K562 (cell line): ENCODE results near the gene TNNT3. TPM values are rescaled to one million over a fixed set of nuclear protein-coding genes. Genes with fewer than 3 reads are reported as not detected.

ENCODE experiments used
- ATAC-seq: fragments of 200-7000 bp; cut with Tn5 transposase; 3 replicates; pipeline ENCODE4 v1.9.1; 2020; ENCODE audit warnings: moderate library complexity
- BruUV-seq: library from RNA; stranded (reverse); fragments of 400-500 nt; replicated peaks from 2 replicates; lab custom pipeline; 2021; lab: Mats Ljungman, UMichigan
- CTCF ChIA-PET: fragments of 300-600 bp; formaldehyde crosslinking; extraction: SDS; loops from one replicate; lab custom pipeline; 2021; ENCODE audit warnings: low intra/inter-chr PET ratio; lab: Yijun Ruan, JAX
- POLR2A ChIA-PET: fragments of 300-600, 350-650 bp; sonication (Branson Sonifier 250); formaldehyde crosslinking; extraction: SDS; loops from one replicate; lab custom pipeline; 2021; ENCODE audit warnings: antibody characterized with exemption, inconsistent platforms; lab: Yijun Ruan, JAX
- DNase-seq, 4 experiments: peaks; one replicate each; pipeline versions ENCODE4 v3.0.0 to v3.0.0-alpha.2; 2011 to 2018; ENCODE audit warnings: low spot score in 3 of 4, mixed read lengths in 3 of 4; ENCODE audit errors: extremely low read depth in 1 of 4
- FAIRE-seq: peaks from 2 replicates; lab custom pipeline; 2011; peaks lifted over from hg19 to GRCh38; lab: Jason Lieb, UNC
- H2AFZ ChIP-seq: 2 replicates; pipeline ENCODE4 v1.6.0; 2011; ENCODE audit warnings: low read depth, low read length, control low read depth, inconsistent platforms
- H3K27ac ChIP-seq: fragments of 200-600 bp; 3 replicates; pipeline ENCODE4 v1.8.0; 2011; ENCODE audit warnings: low read depth, mild to moderate bottlenecking, control low read depth, inconsistent platforms, low read length, moderate library complexity, mixed read lengths; ENCODE audit errors: extremely low read depth
- H3K27me3 ChIP-seq, 2 experiments: fragments of 300-600 bp in 1 of 2; 2 replicates in 1 of 2; 3 replicates in 1 of 2; pipeline versions ENCODE4 v1.6.0 to v1.8.0; 2011; ENCODE audit warnings: inconsistent platforms in 2 of 2, low read length in 2 of 2, mild to moderate bottlenecking in 1 of 2, mixed read lengths in 1 of 2, moderate library complexity in 1 of 2; ENCODE audit not compliant: control insufficient read depth in 2 of 2, insufficient read depth in 2 of 2
- H3K36me3 ChIP-seq: fragments of 300-600 bp; 3 replicates; pipeline ENCODE4 v1.8.0; 2011; ENCODE audit warnings: mild to moderate bottlenecking, low read length, inconsistent platforms; ENCODE audit not compliant: control insufficient read depth, insufficient read depth
- H3K4me1 ChIP-seq, 2 experiments: fragments of 200-600 bp in 1 of 2; replicated peaks in 1 of 2; 2 replicates in 1 of 2; 3 replicates in 1 of 2; pipeline versions ENCODE4 v1.5.1 to v1.8.0; 2011; ENCODE audit warnings: inconsistent platforms in 2 of 2, low read length in 2 of 2, mild to moderate bottlenecking in 1 of 2, mixed read lengths in 1 of 2, moderate library complexity in 1 of 2; ENCODE audit not compliant: control insufficient read depth in 2 of 2, insufficient read depth in 2 of 2
- H3K4me2 ChIP-seq: 2 replicates; pipeline ENCODE4 v1.6.1; 2011; ENCODE audit warnings: low read length, control low read depth, inconsistent platforms, mixed read lengths; ENCODE audit not compliant: insufficient read depth
- H3K4me3 ChIP-seq: fragments of 200-600 bp; sonication (generic), shearing (Covaris generic); 2 replicates; pipeline ENCODE4 v1.5.1; 2016; ENCODE audit warnings: control low read depth, inconsistent platforms
- H3K79me2 ChIP-seq: fragments of 200-600 bp; 3 replicates; pipeline ENCODE4 v1.8.0; 2011; ENCODE audit warnings: low read length, inconsistent platforms; ENCODE audit not compliant: control insufficient read depth, insufficient read depth
- H3K9ac ChIP-seq, 2 experiments: 2 replicates each; pipeline versions ENCODE4 v1.6.0 to v1.6.1; 2011; ENCODE audit warnings: low read depth in 2 of 2, low read length in 2 of 2, control low read depth in 1 of 2, inconsistent platforms in 1 of 2, mild to moderate bottlenecking in 1 of 2, mixed read lengths in 1 of 2; ENCODE audit not compliant: insufficient read depth in 1 of 2
- H3K9me1 ChIP-seq: one replicate; pipeline ENCODE4 v1.6.0; 2011; ENCODE audit warnings: inconsistent platforms, mild to moderate bottlenecking, low read length, moderate library complexity; ENCODE audit not compliant: control insufficient read depth, insufficient read depth
- H3K9me3 ChIP-seq: replicated peaks from 2 replicates; pipeline ENCODE4 v1.5.1; 2011; ENCODE audit warnings: low read depth, low read length, inconsistent platforms; ENCODE audit not compliant: control insufficient read depth, insufficient read depth
- H4K20me1 ChIP-seq: replicated peaks from 2 replicates; pipeline ENCODE4 v1.6.1; 2011; ENCODE audit warnings: low read length, inconsistent platforms, mixed read lengths; ENCODE audit not compliant: control insufficient read depth, insufficient read depth
- CCAR2 ChIP-seq: fragments of 200-400 bp; formaldehyde crosslinking; IDR thresholded peaks from 2 replicates; pipeline ENCODE4 v1.6.1; 2017; ENCODE audit warnings: mild to moderate bottlenecking, low read depth, low read length
- HDAC6 ChIP-seq: IDR thresholded peaks from 2 replicates; pipeline ENCODE4 v1.6.1; 2012; ENCODE audit warnings: low read depth, mild to moderate bottlenecking, control low read depth, inconsistent platforms, low read length, moderate library complexity
- IFI16 ChIP-seq: fragments of 250-450 bp; sonication (Bioruptor Pico); IDR thresholded peaks from 2 replicates; pipeline ENCODE4 v2.1.2; 2022; ENCODE audit warnings: mild to moderate bottlenecking, inconsistent platforms
- NCOA1 ChIP-seq: fragments of 450-650 bp; IDR thresholded peaks from 2 replicates; pipeline ENCODE4 v1.6.1; 2016; ENCODE audit warnings: low read depth
- NUFIP1 ChIP-seq: fragments of 450-650 bp; IDR thresholded peaks from 2 replicates; pipeline ENCODE4 v1.6.1; 2018; ENCODE audit not compliant: partially characterized antibody
- PCBP1 ChIP-seq: fragments of 200-400 bp; formaldehyde crosslinking; IDR thresholded peaks from 2 replicates; pipeline ENCODE4 v1.6.1; 2018; ENCODE audit warnings: mild to moderate bottlenecking, low read depth, low read length; ENCODE audit not compliant: poor library complexity, severe bottlenecking
- PTBP1 ChIP-seq: fragments of 200-400 bp; formaldehyde crosslinking; IDR thresholded peaks from 2 replicates; pipeline ENCODE4 v1.6.1; 2017; ENCODE audit warnings: low read depth, low read length
- RBFOX2 ChIP-seq: fragments of 200-400 bp; formaldehyde crosslinking; IDR thresholded peaks from 2 replicates; pipeline ENCODE4 v1.6.1; 2017; ENCODE audit warnings: low read depth, mild to moderate bottlenecking, low read length, moderate library complexity
- RFX1 ChIP-seq: fragments of 450-650 bp; IDR thresholded peaks from 2 replicates; pipeline ENCODE4 v1.6.1; 2016; ENCODE audit warnings: mild to moderate bottlenecking, moderate library complexity
- RFX7 ChIP-seq: fragments of 250-450 bp; sonication (Bioruptor Pico); IDR thresholded peaks from 2 replicates; pipeline ENCODE4 v1.5.1; 2021; ENCODE audit warnings: mild to moderate bottlenecking
- SMAD3 ChIP-seq: fragments of 450-650 bp; formaldehyde crosslinking; conservative IDR thresholded peaks from 2 replicates; pipeline ENCODE4 v1.4.0; 2020; ENCODE audit warnings: mild to moderate bottlenecking
- ZBTB1 ChIP-seq: sonication (generic); formaldehyde crosslinking; IDR thresholded peaks from 2 replicates; pipeline ENCODE4 v1.8.1; 2023; ENCODE audit warnings: missing genetic modification reagents, low read depth, mild to moderate bottlenecking, borderline replicate concordance
- ZBTB17 ChIP-seq: fragments of 450-650 bp; formaldehyde crosslinking; IDR thresholded peaks from 2 replicates; pipeline ENCODE4 v1.4.0; 2020; ENCODE audit warnings: mild to moderate bottlenecking
- ZBTB26 ChIP-seq: fragments of 450-650 bp; formaldehyde crosslinking; IDR thresholded peaks from 2 replicates; pipeline ENCODE4 v1.4.0; 2022; ENCODE audit warnings: missing genetic modification characterization
- ZEB2 ChIP-seq: fragments of 450-650 bp; IDR thresholded peaks from 2 replicates; pipeline ENCODE4 v1.6.1; 2016
- ZNF766 ChIP-seq: fragments of 200-800 bp; sonication (Bioruptor generic); conservative IDR thresholded peaks from 2 replicates; pipeline ENCODE4 v1.6.1; 2016; ENCODE audit warnings: missing genetic modification characterization, missing compliant biosample characterization
- WGBS: fragments of 100-300 bp; shearing (Covaris generic); methylation state at CpG from one replicate; pipeline ENCODE4 v1.1.6; 2016; ENCODE audit warnings: low coverage, mixed read lengths; ENCODE audit not compliant: insufficient coverage; ENCODE audit errors: missing lambda C conversion rate; 5-methylcytosine and 5-hydroxymethylcytosine counted together
- in situ Hi-C: fragments of 300-500 bp; cut with MboI; formaldehyde crosslinking; loops from 4 replicates; pipeline ENCODE4 v1.15.0; 2018; ENCODE audit warnings: inconsistent platforms, mixed read lengths
- intact Hi-C: fragments of 100-400 bp; cut with micrococcal nuclease; formaldehyde crosslinking; loops from 2 replicates; pipeline ENCODE4 v1.14.2; 2022
- polyA plus RNA-seq, 8 experiments: library from polyadenylated mRNA; depleted of rRNA in 4 of 8; stranded (reverse) in 5 of 8; unstranded in 3 of 8; fragments of >200 nt; fragmentation: Nextera tagmentation in 2 of 8; fragmentation: Illumina TruSeq in 1 of 8; extraction: Ambion mirVana in 2 of 8; extraction: Trizol in 1 of 8; gene quantifications; 2 replicates each; pipeline versions ENCODE4 v1.2.1 to v1.2.3, GENCODE V29; 2011 to 2014; ENCODE audit warnings: inconsistent platforms in 1 of 8, missing spikeins in 1 of 8
- total RNA-seq, 7 experiments: library from RNA; depleted of rRNA in 6 of 7; stranded (reverse); fragments of >200 nt in 6 of 7; fragmentation: Illumina TruSeq in 2 of 7; extraction: Trizol in 2 of 7; gene quantifications; 2 replicates each; pipeline versions ENCODE4 v1.2.1 to v1.2.3, GENCODE V29; 2011 to 2021; ENCODE audit warnings: low replicate concordance in 1 of 7

The TNNT3 gene
- total and polyA plus RNA-seq, 9 of the 15 experiments (the other 6 are each of a cell fraction or from before 2014, with no cell fraction given), result 0.10 TPM; not detected in 8

GRCh38 chr11:1953489-1954266, 34.2 kb downstream of the TNNT3 start:
- intact Hi-C loops, result no loop called here

GRCh38 chr11:1958367-1958766, 38.9 kb downstream of the TNNT3 start:
- in situ Hi-C loops (no loop called here), intact Hi-C loops (no loop called here)
- no peak overlapping the region for H3K4me3 ChIP-seq
- no peak for FAIRE-seq
- no peak for DNase-seq
- CTCF ChIA-PET, result interaction anchor here (1.1 kb wide), 1 partner anchor 41 kb away, joined by 3 read pairs; no protein-coding TSS in a partner anchor
- no peaks in the 10 kb centered on the region for H3K27me3 ChIP-seq
- POLR2A ChIA-PET, result interaction anchor here (0.5 kb wide), 1 partner anchor 207 kb away, joined by 3 read pairs; no protein-coding TSS in a partner anchor
- no peak overlapping the region for H3K27ac ChIP-seq
- H3K4me2 ChIP-seq, result no peak overlapping the region
- H4K20me1 ChIP-seq, result no peaks in the 10 kb centered on the region
- no peak overlapping the region for H3K9ac ChIP-seq
- no peaks in the 10 kb centered on the region for H3K36me3 ChIP-seq
- no peaks in the 10 kb centered on the region for H3K79me2 ChIP-seq
- no peaks in the 10 kb centered on the region for H3K9me3 ChIP-seq
- ATAC-seq, result no peak
- H2AFZ ChIP-seq, result no peak overlapping the region
- no peaks in the 10 kb centered on the region for H3K4me1 ChIP-seq
- WGBS, result no CpG with 5 or more reads among the region's 18 CpGs
- no TSS peak for BruUV-seq
- no peaks in the 10 kb centered on the region for H3K9me1 ChIP-seq
- TF ChIP-seq RFX1 (no peak), IFI16 (CRISPR knock-in tag) (no peak), ZNF766 (CRISPR knock-in tag) (no peak), CCAR2 (no peak), ZBTB1 (CRISPR knock-in tag) (no peak), HDAC6 (no peak), RFX7 (no peak), NUFIP1 (no peak), PCBP1 (no peak), ZEB2 (no peak), NCOA1 (no peak), ZBTB26 (CRISPR knock-in tag) (no peak), SMAD3 (CRISPR knock-in tag) (no peak)

More at GRCh38 chr11:1953489-1954266, 34.2 kb downstream of the TNNT3 start:
- Histone ChIP-seq H3K9ac (no peak overlapping the region), H3K27me3 (no peaks in the 10 kb centered on the region), H3K4me3 (no peak overlapping the region), H3K4me1 (no peaks in the 10 kb centered on the region), H3K4me2 (no peak overlapping the region), H3K27ac (no peak overlapping the region), H3K9me1 (no peaks in the 10 kb centered on the region), H3K9me3 (no peaks in the 10 kb centered on the region), H2AFZ (no peak overlapping the region), H3K36me3 (no peaks in the 10 kb centered on the region), H4K20me1 (no peaks in the 10 kb centered on the region), H3K79me2 (no peaks in the 10 kb centered on the region)
- ATAC-seq (peak; percentile 89), FAIRE-seq (peak; percentile 71), DNase-seq (no peak)
- in situ Hi-C loops, result no loop called here
- TF ChIP-seq RBFOX2, result no peak
- TF ChIP-seq PTBP1, result no peak
- TF ChIP-seq ZBTB17 (CRISPR knock-in tag), result no peak
- no TSS peak for BruUV-seq
- CTCF ChIA-PET, result interaction anchor here (0.6 to 4.8 kb wide), 3 partner anchors 47 to 309 kb away, joined by 3 to 53 read pairs (median 3); no protein-coding TSS in a partner anchor
- 20% methylated on average over 1 of the region's 23 CpGs for WGBS
- POLR2A ChIA-PET, result no interaction called here
